GM12873 (cell line): Measurements from ENCODE around the gene LDLRAD4.

ENCODE experiments used
- TF ChIP-seq, protein P1 (sequence below): IDR thresholded peaks from 2 replicates; pipeline ENCODE4 v1.5.1; 2012; ENCODE audit warnings: low read depth, mild to moderate bottlenecking, moderate library complexity, low read length, control low read depth; ENCODE audit not compliant: insufficient read depth; ENCODE audit errors: missing control alignments

Gene LDLRAD4

DNA sequence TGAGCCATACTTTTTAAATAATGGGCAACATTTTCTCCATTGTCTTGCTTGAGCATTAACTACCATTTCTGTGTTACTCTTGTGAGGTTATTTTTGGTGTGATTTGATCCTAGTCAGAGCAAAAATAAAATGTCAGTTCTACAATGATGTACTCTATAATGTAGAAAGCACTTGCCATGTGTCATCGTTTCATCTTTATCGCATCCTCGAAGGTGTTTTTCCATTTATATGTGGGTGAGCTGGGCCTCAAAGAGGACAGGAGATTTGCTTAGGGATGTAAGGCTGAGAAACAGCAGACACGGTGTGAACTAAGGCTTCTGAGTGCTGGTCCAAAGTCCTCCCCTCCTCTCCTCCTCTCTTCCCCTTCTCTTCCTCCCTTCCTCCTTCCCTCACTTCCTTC lies 308.0 kb downstream of the LDLRAD4 start:
- TF ChIP-seq, protein P1, sequence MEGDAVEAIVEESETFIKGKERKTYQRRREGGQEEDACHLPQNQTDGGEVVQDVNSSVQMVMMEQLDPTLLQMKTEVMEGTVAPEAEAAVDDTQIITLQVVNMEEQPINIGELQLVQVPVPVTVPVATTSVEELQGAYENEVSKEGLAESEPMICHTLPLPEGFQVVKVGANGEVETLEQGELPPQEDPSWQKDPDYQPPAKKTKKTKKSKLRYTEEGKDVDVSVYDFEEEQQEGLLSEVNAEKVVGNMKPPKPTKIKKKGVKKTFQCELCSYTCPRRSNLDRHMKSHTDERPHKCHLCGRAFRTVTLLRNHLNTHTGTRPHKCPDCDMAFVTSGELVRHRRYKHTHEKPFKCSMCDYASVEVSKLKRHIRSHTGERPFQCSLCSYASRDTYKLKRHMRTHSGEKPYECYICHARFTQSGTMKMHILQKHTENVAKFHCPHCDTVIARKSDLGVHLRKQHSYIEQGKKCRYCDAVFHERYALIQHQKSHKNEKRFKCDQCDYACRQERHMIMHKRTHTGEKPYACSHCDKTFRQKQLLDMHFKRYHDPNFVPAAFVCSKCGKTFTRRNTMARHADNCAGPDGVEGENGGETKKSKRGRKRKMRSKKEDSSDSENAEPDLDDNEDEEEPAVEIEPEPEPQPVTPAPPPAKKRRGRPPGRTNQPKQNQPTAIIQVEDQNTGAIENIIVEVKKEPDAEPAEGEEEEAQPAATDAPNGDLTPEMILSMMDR: no peak

DNA sequence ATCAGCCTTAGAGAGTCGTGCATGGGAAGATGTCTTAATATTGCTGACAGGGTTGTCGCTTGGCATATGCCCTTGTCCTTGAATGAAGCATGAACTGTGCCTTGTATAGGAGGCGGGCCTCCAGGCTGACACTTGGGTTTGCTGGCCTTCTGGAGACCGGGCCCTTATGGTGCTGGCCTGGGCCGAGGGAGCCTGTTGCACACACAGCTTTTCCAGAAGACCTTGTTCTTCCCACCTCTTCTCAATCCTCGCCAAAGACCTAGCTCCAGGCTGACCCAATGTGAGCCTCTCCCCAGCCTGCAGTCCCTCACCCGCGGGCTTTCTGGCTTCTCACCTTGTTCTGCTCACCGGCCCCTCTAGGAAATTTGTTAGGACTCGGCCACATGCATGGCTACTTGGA lies 308.7 kb downstream of the LDLRAD4 start:
- TF ChIP-seq, protein P1: no peak

DNA sequence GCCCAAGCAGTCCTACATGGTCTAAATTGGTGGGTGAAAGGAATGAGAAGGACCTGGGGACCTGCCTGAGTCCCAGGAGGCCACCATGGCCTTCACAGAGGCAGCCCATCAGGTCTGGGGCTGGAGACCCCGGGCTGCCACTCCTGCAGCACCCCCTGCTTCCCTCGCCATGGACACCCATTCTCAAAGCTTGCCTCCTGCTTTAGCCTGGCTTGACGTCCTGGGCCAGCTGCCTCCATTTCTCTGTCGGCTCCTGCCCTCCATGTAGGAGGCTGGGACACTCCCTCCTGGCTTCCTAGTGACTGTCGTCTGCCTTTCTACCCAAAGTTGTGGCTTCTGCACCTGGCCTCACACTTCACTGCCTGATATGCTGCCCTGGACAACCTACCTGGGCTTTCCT lies 309.2 kb downstream of the LDLRAD4 start:
- TF ChIP-seq, protein P1: no peak

DNA sequence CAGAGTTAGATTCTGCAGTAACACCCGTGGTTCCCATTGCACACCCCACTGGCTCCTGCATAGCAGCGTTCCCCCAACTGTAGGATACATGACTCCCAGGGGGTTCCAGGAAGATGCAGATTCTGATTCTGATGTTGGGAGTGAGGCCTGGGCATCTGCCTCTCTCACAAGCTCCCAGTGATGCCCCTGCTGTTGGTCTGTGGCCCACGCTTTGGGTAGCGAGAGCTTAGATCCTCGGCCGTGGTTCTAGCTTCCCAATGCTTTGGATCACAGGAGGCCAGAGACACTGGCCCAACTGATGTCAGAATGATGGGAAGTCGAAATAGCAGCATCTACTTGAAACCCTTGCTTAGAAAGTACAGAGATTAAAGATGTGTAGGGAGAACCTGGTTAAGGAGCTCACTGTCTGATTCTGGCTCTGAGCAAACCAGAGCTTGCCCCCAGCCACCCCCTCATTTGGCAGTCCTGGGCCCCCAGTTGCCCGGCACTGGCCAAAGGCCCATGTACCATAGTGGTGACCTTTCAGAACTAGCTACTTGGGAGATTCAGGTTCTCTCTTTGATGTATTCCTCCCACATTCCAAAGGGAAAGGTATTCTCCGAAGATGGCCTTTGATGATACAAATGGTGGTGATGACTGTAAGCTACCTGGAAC lies 310.3 kb downstream of the LDLRAD4 start:
- TF ChIP-seq, protein P1: no peak

DNA sequence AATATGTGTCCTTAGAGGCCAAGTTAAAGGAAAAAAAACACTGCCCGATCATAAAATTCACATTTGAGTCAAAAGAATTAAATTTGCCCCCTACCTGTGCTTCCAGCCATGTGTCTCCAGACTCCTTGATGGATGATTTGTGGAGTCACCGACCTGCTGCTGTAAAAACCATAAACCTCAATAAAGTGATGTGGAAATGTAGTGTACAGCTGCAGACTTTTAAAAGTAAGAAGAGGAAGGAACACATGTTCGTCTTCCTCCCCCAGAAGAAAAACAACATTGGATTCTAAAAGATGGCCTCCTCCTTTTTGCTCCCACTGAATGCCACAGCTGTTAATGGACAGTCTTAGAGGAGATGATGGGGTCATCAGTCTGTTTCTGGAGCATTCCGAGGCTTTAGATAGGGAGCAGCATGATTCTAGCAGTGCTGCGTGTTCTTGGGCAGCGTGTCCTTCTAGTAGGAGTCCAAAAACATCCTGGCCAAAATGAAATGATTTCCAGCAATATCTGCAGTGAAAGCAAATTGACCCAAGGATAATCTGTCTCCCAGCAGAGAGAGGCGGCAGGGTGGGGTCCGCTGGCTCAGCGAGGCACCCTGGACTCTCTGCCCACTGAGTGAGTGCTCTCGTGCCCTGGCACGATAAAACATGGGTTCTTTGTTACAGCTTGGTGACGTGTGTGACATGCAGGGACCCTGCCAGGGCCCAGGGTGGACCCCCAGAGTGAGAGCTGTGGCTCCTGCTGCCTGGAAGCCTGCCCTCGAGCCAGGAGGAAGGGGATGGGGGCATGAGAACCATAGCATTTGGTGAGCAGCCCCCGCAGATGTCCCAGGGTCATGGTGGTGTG lies 311.7 kb downstream of the LDLRAD4 start:
- TF ChIP-seq, protein P1: no peak

DNA sequence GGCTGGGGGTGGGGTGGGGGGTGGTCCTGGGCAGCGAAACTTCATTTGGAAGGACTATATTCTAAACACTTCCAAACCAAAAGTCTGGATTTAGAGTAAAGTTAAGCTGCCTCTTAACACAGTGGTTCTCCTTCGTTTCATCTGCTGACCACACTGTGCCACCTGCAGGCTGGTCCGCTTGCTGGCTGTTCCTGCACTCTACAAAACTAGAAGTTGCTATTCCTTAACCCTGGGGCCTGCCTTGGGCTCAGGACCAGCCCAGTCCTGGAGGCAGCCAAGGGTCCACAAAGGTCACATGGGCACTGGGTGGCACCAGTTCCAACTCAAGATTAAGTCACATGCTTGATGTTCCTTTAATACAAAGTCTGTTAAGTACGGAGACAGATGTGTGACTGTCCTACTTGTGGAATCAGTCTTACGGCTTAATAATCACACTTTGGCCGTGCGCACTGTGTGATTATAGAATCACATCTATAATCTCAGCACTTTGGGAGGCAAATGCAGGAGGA lies 312.4 kb downstream of the LDLRAD4 start:
- TF ChIP-seq, protein P1: peak; percentile 52

DNA sequence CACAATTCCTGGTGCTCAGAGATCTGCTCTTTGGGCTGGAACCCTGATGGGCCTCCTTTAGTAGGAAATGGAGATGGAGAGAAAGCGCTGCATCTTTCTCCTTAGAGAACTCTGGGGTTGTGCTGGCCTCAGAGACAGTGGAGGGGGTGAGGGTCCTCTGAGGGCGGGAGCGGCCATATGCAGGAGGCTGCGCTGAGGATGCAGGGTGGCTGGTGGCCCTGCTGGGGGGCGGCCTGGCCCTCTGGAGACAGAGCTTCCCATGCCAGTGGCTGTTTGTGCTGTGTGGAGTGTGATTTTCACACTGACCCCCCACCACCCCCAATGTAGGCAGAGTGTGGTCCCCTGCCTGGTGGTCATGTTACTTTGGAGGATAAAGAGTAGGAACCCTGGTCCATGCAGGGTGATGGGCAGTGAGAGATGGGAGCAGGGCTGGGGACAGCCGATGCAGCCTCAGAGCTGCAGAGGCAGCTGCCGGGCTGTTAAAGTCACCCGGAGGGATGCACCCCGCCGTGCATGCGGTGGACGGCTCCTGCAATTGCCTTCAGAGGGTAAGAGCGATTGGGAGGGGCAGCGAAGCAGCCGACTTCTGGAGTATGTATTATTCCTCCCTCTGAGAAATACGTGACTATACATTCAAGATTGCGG lies 313.2 kb downstream of the LDLRAD4 start:
- TF ChIP-seq, protein P1: no peak
